Measurements from ENCODE around the gene DAAM2. TPM values are rescaled to one million over a fixed set of nuclear protein-coding genes. Genes with fewer than 3 reads are reported as not detected.

The DAAM2 gene
- total RNA-seq, 1 donor from 2014 or later, result 22.1 TPM

- Histone ChIP-seq H3K27ac (no peak overlapping the region), H3K27me3 (no peaks in the 10 kb centered on the region), H3K4me3 (no peak overlapping the region), H3K9me3 (no peaks in the 10 kb centered on the region), H3K36me3 (peaks cover 0 to 21% of the 10 kb centered on the region in 2 donors), H3K4me1 (no peaks in the 10 kb centered on the region)
- TF ChIP-seq POLR2AphosphoS5 (IDR thresholded peaks at IDR 0.05; ENCODE audit: insufficient read depth in 1 of 2, low read depth in 1 of 2) (no peak), CTCF (IDR thresholded peaks at IDR 0.05) (no peak), POLR2A (IDR thresholded peaks at IDR 0.05) (no peak)
- no peak for DNase-seq (ENCODE audit: extremely low spot score in 2 of 2)
- intact Hi-C loops (cut with DNase I), result loop anchor here (10.0 kb wide), 1 partner anchor 522 kb away; no protein-coding TSS in a partner anchor
Observed at GRCh38 chr6:39896701-39897100, 104.5 kb downstream of the DAAM2 start.

GRCh38 chr6:39897698-39898097 lies 105.5 kb downstream of the DAAM2 start:
- no peak overlapping the region for H3K4me3 ChIP-seq
- intact Hi-C loops (cut with DNase I), result loop anchor here (10.0 kb wide), 1 partner anchor 523 kb away; no protein-coding TSS in a partner anchor
- H3K27ac ChIP-seq, result no peak overlapping the region
- H3K4me1 ChIP-seq, result no peaks in the 10 kb centered on the region
- H3K27me3 ChIP-seq, result no peaks in the 10 kb centered on the region
- no peaks in the 10 kb centered on the region for H3K9me3 ChIP-seq
- DNase-seq (ENCODE audit: extremely low spot score in 2 of 2), result no peak
- H3K36me3 ChIP-seq, result peaks cover 0 to 21% of the 10 kb centered on the region in 2 donors
- TF ChIP-seq POLR2AphosphoS5 (IDR thresholded peaks at IDR 0.05; ENCODE audit: insufficient read depth in 1 of 2, low read depth in 1 of 2) (no peak), CTCF (IDR thresholded peaks at IDR 0.05) (no peak), POLR2A (IDR thresholded peaks at IDR 0.05) (no peak)

GRCh38 chr6:39898625-39899024 lies 106.4 kb downstream of the DAAM2 start:
- no peaks in the 10 kb centered on the region for H3K27me3 ChIP-seq
- no peaks in the 10 kb centered on the region for H3K4me1 ChIP-seq
- TF ChIP-seq CTCF (IDR thresholded peaks at IDR 0.05) (no peak), POLR2AphosphoS5 (IDR thresholded peaks at IDR 0.05; ENCODE audit: insufficient read depth in 1 of 2, low read depth in 1 of 2) (no peak), POLR2A (IDR thresholded peaks at IDR 0.05) (no peak)
- no peak for DNase-seq (ENCODE audit: extremely low spot score in 2 of 2)
- no peaks in the 10 kb centered on the region for H3K9me3 ChIP-seq
- intact Hi-C loops (cut with DNase I), result loop anchor here (10.0 kb wide), 1 partner anchor 524 kb away; no protein-coding TSS in a partner anchor
- H3K36me3 ChIP-seq, result peaks cover 0 to 21% of the 10 kb centered on the region in 2 donors
- H3K27ac ChIP-seq, result no peak overlapping the region
- H3K4me3 ChIP-seq, result no peak overlapping the region

- H3K27ac ChIP-seq, result no peak overlapping the region
- intact Hi-C loops (cut with DNase I), result loop anchor here (10.0 kb wide), 1 partner anchor 525 kb away; no protein-coding TSS in a partner anchor
- no peak overlapping the region for H3K4me3 ChIP-seq
- H3K27me3 ChIP-seq, result no peaks in the 10 kb centered on the region
- no peak for TF ChIP-seq POLR2AphosphoS5 (IDR thresholded peaks at IDR 0.05; ENCODE audit: insufficient read depth in 1 of 2, low read depth in 1 of 2)
- TF ChIP-seq CTCF (IDR thresholded peaks at IDR 0.05), result no peak
- no peak for TF ChIP-seq POLR2A (IDR thresholded peaks at IDR 0.05)
- no peaks in the 10 kb centered on the region for H3K4me1 ChIP-seq
- no peaks in the 10 kb centered on the region for H3K9me3 ChIP-seq
- H3K36me3 ChIP-seq, result peaks cover 0 to 21% of the 10 kb centered on the region in 2 donors
- DNase-seq (ENCODE audit: extremely low spot score in 2 of 2), result no peak
Observed at GRCh38 chr6:39899554-39900295, 107.5 kb downstream of the DAAM2 start.

- no peak for DNase-seq (ENCODE audit: extremely low spot score in 2 of 2)
- Histone ChIP-seq H3K4me3 (no peak overlapping the region), H3K36me3 (peaks cover 0 to 21% of the 10 kb centered on the region in 2 donors), H3K9me3 (no peaks in the 10 kb centered on the region), H3K27me3 (no peaks in the 10 kb centered on the region), H3K4me1 (no peaks in the 10 kb centered on the region), H3K27ac (no peak overlapping the region)
- intact Hi-C loops (cut with DNase I), result no loop called here
- no peak for TF ChIP-seq POLR2A (IDR thresholded peaks at IDR 0.05)
- TF ChIP-seq CTCF (IDR thresholded peaks at IDR 0.05), result no peak
- no peak for TF ChIP-seq POLR2AphosphoS5 (IDR thresholded peaks at IDR 0.05; ENCODE audit: insufficient read depth in 1 of 2, low read depth in 1 of 2)
Observed at GRCh38 chr6:39901116-39901655, 109.0 kb downstream of the DAAM2 start.

All from vagina (tissue), 2 donors.